ENCODE measurements around the gene UNK. TPM values are rescaled to one million over a fixed set of nuclear protein-coding genes. Genes with fewer than 3 reads are reported as not detected.

The UNK gene
- total and polyA plus RNA-seq, 2 donors (not counting 3 experiments of a cell fraction or from before 2014, with no cell fraction given): 18.0 to 23.2 TPM

GRCh38 chr17:75749545-75750389 is 34.8 kb upstream of the UNK start:
- H3K4me1 ChIP-seq (ENCODE audit: control insufficient read depth, extremely low read depth, insufficient read depth, low read length): no peaks in the 10 kb centered on the region
- no peak overlapping the region for H3K4me3 ChIP-seq (replicated peaks in 1 of 3; ENCODE audit: insufficient read depth in 1 of 3, low read depth in 1 of 3, low read length in 3 of 3)
- no TSS peak for BruUV-seq (replicated peaks)
- no peaks in the 10 kb centered on the region for H3K9me1 ChIP-seq (replicated peaks; ENCODE audit: control insufficient read depth, extremely low read depth, insufficient read depth, low read length)
- H3K27ac ChIP-seq (ENCODE audit: insufficient read depth, low read depth, low read length): no peak overlapping the region
- intact Hi-C loops (cut with micrococcal nuclease): loop anchor here (1.0 to 5.0 kb wide), 4 partner anchors 116 to 323 kb away; partner anchors contain the start of gene SMIM5
- H2AFZ ChIP-seq (ENCODE audit: low read depth, low read length): peak overlapping the region; percentile 1
- dilution Hi-C loops (cut with MboI; ENCODE audit: extremely low pct_ligation_motif_present, low sequenced_read_pairs): no loop called here
- no peaks in the 10 kb centered on the region for H3K36me3 ChIP-seq (ENCODE audit: control insufficient read depth in 2 of 2, extremely low read depth in 1 of 2, insufficient read depth in 2 of 2, low read length in 2 of 2)
- peak; percentile 89 to 93 for TF ChIP-seq CTCF (IDR thresholded peaks at IDR 0.05; ENCODE audit: extremely low read depth in 1 of 2, insufficient read depth in 1 of 2, low read depth in 1 of 2, low read length in 2 of 2)
- no peak for TF ChIP-seq FOS (IDR thresholded peaks at IDR 0.05; ENCODE audit: borderline replicate concordance, insufficient read depth, low read length)
- ChIA-PET POLR2A (interaction anchor here (2.1 kb wide), 1 partner anchor 117 kb away, joined by 7 read pairs; the partner anchor contains the start of gene SMIM5), CTCF (interaction anchor here (0.6 to 12.2 kb wide), 31 partner anchors 9 to 327 kb away, joined by 3 to 653 read pairs (median 6); partner anchors contain the start of genes GALK1, RECQL5, SAP30BP and SMIM5)
- H3K9me3 ChIP-seq (replicated peaks; ENCODE audit: control insufficient read depth, insufficient read depth, low read length): no peaks in the 10 kb centered on the region
- no peaks in the 10 kb centered on the region for H3K27me3 ChIP-seq (ENCODE audit: control insufficient read depth in 2 of 2, insufficient read depth in 2 of 2, low read length in 2 of 2)
- FAIRE-seq: peak; percentile 85
- peak; percentile 65 for DNase-seq (ENCODE audit: low read depth, low spot score)
- H3K79me2 ChIP-seq (ENCODE audit: control insufficient read depth, insufficient read depth, low read length): no peaks in the 10 kb centered on the region
- no peaks in the 10 kb centered on the region for H4K20me1 ChIP-seq (replicated peaks; ENCODE audit: control insufficient read depth, extremely low read depth, insufficient read depth, low read length)
- H3K9ac ChIP-seq (replicated peaks; ENCODE audit: extremely low read depth, insufficient read depth, low read length): no peak overlapping the region
- H3K4me2 ChIP-seq (ENCODE audit: insufficient read depth, low read length): no peak overlapping the region
